Measurements from ENCODE around the gene KDM8.

DNA sequence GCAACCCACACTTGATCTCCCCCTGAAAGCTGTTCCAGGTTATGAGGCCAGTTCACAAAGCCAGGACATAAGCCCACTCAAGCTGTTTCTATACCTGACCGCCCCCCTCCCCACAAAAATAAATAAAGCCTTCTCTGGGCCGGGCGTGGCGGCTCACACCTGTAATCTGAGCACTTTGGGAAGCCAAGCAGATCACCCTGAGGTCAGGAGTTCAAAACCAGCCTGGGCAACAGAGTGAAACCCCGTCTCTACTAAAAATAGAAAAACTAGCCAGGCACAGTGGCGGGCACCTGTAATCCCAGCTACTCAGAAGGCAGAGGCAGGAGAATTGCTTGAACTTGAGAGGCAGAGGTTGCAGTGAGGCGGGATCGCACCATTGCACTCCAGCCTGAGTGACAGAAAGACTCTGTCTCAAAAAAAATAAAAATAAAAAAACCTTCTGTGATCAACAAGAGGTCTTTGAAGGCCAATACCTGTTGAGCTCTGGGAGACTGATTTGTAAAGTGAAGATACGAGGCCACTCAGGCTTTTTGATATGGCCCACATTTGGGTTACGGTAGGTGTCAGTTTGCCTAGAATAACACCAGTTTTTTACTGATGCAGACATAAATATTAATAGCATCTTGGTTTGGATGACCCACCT, 2.2 kb downstream of the KDM8 start:
- TF ChIP-seq, protein P1, sequence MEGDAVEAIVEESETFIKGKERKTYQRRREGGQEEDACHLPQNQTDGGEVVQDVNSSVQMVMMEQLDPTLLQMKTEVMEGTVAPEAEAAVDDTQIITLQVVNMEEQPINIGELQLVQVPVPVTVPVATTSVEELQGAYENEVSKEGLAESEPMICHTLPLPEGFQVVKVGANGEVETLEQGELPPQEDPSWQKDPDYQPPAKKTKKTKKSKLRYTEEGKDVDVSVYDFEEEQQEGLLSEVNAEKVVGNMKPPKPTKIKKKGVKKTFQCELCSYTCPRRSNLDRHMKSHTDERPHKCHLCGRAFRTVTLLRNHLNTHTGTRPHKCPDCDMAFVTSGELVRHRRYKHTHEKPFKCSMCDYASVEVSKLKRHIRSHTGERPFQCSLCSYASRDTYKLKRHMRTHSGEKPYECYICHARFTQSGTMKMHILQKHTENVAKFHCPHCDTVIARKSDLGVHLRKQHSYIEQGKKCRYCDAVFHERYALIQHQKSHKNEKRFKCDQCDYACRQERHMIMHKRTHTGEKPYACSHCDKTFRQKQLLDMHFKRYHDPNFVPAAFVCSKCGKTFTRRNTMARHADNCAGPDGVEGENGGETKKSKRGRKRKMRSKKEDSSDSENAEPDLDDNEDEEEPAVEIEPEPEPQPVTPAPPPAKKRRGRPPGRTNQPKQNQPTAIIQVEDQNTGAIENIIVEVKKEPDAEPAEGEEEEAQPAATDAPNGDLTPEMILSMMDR (IDR thresholded peaks at IDR 0.05): no peak
- TF ChIP-seq, protein P2, sequence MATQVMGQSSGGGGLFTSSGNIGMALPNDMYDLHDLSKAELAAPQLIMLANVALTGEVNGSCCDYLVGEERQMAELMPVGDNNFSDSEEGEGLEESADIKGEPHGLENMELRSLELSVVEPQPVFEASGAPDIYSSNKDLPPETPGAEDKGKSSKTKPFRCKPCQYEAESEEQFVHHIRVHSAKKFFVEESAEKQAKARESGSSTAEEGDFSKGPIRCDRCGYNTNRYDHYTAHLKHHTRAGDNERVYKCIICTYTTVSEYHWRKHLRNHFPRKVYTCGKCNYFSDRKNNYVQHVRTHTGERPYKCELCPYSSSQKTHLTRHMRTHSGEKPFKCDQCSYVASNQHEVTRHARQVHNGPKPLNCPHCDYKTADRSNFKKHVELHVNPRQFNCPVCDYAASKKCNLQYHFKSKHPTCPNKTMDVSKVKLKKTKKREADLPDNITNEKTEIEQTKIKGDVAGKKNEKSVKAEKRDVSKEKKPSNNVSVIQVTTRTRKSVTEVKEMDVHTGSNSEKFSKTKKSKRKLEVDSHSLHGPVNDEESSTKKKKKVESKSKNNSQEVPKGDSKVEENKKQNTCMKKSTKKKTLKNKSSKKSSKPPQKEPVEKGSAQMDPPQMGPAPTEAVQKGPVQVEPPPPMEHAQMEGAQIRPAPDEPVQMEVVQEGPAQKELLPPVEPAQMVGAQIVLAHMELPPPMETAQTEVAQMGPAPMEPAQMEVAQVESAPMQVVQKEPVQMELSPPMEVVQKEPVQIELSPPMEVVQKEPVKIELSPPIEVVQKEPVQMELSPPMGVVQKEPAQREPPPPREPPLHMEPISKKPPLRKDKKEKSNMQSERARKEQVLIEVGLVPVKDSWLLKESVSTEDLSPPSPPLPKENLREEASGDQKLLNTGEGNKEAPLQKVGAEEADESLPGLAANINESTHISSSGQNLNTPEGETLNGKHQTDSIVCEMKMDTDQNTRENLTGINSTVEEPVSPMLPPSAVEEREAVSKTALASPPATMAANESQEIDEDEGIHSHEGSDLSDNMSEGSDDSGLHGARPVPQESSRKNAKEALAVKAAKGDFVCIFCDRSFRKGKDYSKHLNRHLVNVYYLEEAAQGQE (IDR thresholded peaks at IDR 0.05; ENCODE audit: insufficient read depth in 1 of 2, low read depth in 2 of 2, low read length in 1 of 2): no peak
- TF ChIP-seq POLR2AphosphoS5 (IDR thresholded peaks at IDR 0.05; ENCODE audit: low read depth, low read length): no peak

Measured in Panc1 (cell line).